Smooth muscle cell (in vitro differentiated cells): ENCODE results near the gene PIEZO2. TPM values are rescaled to one million over a fixed set of nuclear protein-coding genes. Genes with fewer than 3 reads are reported as not detected.

Source experiments
- DNase-seq: peaks from one replicate; lab custom pipeline; 2025; ENCODE audit not compliant: unreplicated experiment; lab: John Stamatoyannopoulos, UW
- H2AFZ ChIP-seq: fragments of 200-600 bp; sonication (generic); 2 replicates; pipeline ENCODE4 v1.6.0; 2016; ENCODE audit warnings: antibody characterized with exemption, low read depth, mild to moderate bottlenecking
- H3F3A ChIP-seq: fragments of 200-600 bp; sonication (generic); 2 replicates; pipeline ENCODE4 v1.6.0; 2017; ENCODE audit warnings: antibody characterized with exemption, low read depth
- H3K27ac ChIP-seq: fragments of 200-600 bp; sonication (generic); 2 replicates; pipeline ENCODE4 v1.5.1; 2016; ENCODE audit warnings: low read depth, mild to moderate bottlenecking
- H3K27me3 ChIP-seq: fragments of 200-600 bp; sonication (generic); 2 replicates; pipeline ENCODE4 v1.6.1; 2016; ENCODE audit warnings: low read depth, mild to moderate bottlenecking
- H3K36me3 ChIP-seq: fragments of 200-600 bp; sonication (generic); 2 replicates; pipeline ENCODE4 v1.5.1; 2016; ENCODE audit warnings: low read depth
- H3K4me1 ChIP-seq: fragments of 200-600 bp; sonication (generic); 2 replicates; pipeline ENCODE4 v1.5.1; 2016; ENCODE audit warnings: low read depth
- H3K4me2 ChIP-seq: fragments of 200-600 bp; sonication (generic); 2 replicates; pipeline ENCODE4 v1.6.0; 2016; ENCODE audit warnings: mild to moderate bottlenecking
- H3K4me3 ChIP-seq: fragments of 200-600 bp; sonication (generic); 2 replicates; pipeline ENCODE4 v1.5.1; 2016; ENCODE audit warnings: mild to moderate bottlenecking
- H3K79me2 ChIP-seq: fragments of 200-600 bp; sonication (generic); 2 replicates; pipeline ENCODE4 v1.6.0; 2016; ENCODE audit warnings: low read depth, mild to moderate bottlenecking
- H3K9ac ChIP-seq: fragments of 200-600 bp; sonication (generic); 2 replicates; pipeline ENCODE4 v1.6.0; 2016; ENCODE audit warnings: low read depth
- H3K9me3 ChIP-seq: fragments of 200-600 bp; sonication (generic); replicated peaks from 2 replicates; pipeline ENCODE4 v1.5.1; 2016; ENCODE audit warnings: low read depth
- H4K20me1 ChIP-seq: fragments of 200-600 bp; sonication (generic); 2 replicates; pipeline ENCODE4 v1.6.0; 2016; ENCODE audit warnings: low read depth
- WGBS: methylation state at CpG from one replicate; pipeline ENCODE4 v1.1.7; 2016; ENCODE audit warnings: low lambda C conversion rate; 5-methylcytosine and 5-hydroxymethylcytosine counted together
- polyA plus RNA-seq: library from polyadenylated mRNA; unstranded; fragments of >200 nt; fragmentation: Nextera tagmentation; extraction: Ambion mirVana; gene quantifications from 2 replicates; pipeline ENCODE4 v1.2.1, GENCODE V29; 2016
- total RNA-seq: library from RNA; depleted of rRNA; stranded (reverse); fragments of >200 nt; gene quantifications from 2 replicates; pipeline ENCODE4 v1.2.3, GENCODE V29; 2014
- TF ChIP-seq, protein P1 (sequence below): fragments of 200-600 bp; sonication (generic); IDR thresholded peaks from 2 replicates; pipeline ENCODE4 v1.5.1; 2017; ENCODE audit warnings: borderline replicate concordance, mild to moderate bottlenecking, antibody characterized with exemption; ENCODE audit not compliant: insufficient read depth, poor library complexity, severe bottlenecking

The PIEZO2 gene
- total and polyA plus RNA-seq, 2 experiments from 2014 or later: 1.3 to 4.7 TPM

- H3K79me2 ChIP-seq: no peaks in the 10 kb centered on the region
- WGBS: 87% methylated on average over 4 of the region's 4 CpGs
- H3K36me3 ChIP-seq: no peaks in the 10 kb centered on the region
- peaks cover 11% of the 10 kb centered on the region for H3K4me1 ChIP-seq
- H2AFZ ChIP-seq: no peak overlapping the region
- no peaks in the 10 kb centered on the region for H3K9me3 ChIP-seq
- no peak overlapping the region for H3K27ac ChIP-seq
- no peak overlapping the region for H3K4me3 ChIP-seq
- TF ChIP-seq, protein P1, sequence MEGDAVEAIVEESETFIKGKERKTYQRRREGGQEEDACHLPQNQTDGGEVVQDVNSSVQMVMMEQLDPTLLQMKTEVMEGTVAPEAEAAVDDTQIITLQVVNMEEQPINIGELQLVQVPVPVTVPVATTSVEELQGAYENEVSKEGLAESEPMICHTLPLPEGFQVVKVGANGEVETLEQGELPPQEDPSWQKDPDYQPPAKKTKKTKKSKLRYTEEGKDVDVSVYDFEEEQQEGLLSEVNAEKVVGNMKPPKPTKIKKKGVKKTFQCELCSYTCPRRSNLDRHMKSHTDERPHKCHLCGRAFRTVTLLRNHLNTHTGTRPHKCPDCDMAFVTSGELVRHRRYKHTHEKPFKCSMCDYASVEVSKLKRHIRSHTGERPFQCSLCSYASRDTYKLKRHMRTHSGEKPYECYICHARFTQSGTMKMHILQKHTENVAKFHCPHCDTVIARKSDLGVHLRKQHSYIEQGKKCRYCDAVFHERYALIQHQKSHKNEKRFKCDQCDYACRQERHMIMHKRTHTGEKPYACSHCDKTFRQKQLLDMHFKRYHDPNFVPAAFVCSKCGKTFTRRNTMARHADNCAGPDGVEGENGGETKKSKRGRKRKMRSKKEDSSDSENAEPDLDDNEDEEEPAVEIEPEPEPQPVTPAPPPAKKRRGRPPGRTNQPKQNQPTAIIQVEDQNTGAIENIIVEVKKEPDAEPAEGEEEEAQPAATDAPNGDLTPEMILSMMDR: no peak
- no peak overlapping the region for H3K9ac ChIP-seq
- no peak for DNase-seq
- H3K27me3 ChIP-seq: no peaks in the 10 kb centered on the region
- H3K4me2 ChIP-seq: no peak overlapping the region
- H4K20me1 ChIP-seq: no peaks in the 10 kb centered on the region
- H3F3A ChIP-seq: no peaks in the 10 kb centered on the region
Observed at GRCh38 chr18:11002796-11003195, 146.6 kb downstream of the PIEZO2 start.

DNA sequence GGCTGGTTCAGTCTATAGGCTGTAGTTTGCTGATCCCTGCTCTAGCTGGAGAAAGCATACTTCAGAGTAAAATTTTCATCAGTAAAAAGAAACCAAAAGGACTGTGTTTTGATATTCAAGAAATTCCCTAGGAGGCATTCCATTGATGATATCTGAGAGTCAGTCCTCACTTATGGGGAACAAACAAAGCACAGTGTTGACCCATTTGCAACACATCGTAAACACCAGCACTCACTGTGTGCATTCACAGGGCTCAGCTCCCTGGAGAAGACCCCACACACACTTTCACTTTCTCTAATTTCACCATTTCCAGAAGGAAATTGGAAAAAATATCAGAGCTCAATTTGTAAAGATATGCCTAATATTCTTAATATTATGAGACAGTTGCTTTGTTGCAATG lies 147.1 kb downstream of the PIEZO2 start:
- DNase-seq: no peak
- 96% methylated on average over 1 of the region's 1 CpG for WGBS

DNA sequence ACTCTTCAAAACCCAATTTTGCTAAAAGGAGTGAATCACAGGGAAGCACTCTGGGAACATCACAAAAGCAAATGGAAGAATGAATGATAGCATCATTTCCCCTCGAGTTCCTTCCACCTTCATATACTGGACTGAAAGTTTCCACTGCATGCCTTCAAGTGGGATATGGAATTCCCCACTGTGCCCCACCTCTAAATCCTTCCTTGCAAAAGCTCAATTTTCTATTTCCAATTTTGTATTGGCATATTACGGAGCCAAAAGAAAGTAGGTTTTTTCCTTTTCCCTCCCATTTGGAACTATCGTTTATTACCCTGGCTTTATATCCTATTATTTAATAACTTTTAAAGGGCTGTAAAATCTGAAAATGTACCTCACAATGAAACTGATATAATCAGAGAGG lies 149.3 kb downstream of the PIEZO2 start:
- Histone ChIP-seq H3K4me1 (peaks cover 3% of the 10 kb centered on the region), H3K9me3 (no peaks in the 10 kb centered on the region), H3K27ac (no peak overlapping the region), H4K20me1 (no peaks in the 10 kb centered on the region), H3K27me3 (no peaks in the 10 kb centered on the region), H3K9ac (no peak overlapping the region), H3K4me2 (no peak overlapping the region), H3K4me3 (no peak overlapping the region), H3F3A (no peaks in the 10 kb centered on the region), H3K36me3 (no peaks in the 10 kb centered on the region), H3K79me2 (no peaks in the 10 kb centered on the region), H2AFZ (no peak overlapping the region)
- TF ChIP-seq, protein P1: no peak
- no peak for DNase-seq
- WGBS: 92% methylated on average over 3 of the region's 3 CpGs

More for the DNA sequence above, 147.1 kb downstream of the PIEZO2 start:
- Histone ChIP-seq H3K4me3 (no peak overlapping the region), H4K20me1 (no peaks in the 10 kb centered on the region), H3K4me2 (no peak overlapping the region), H2AFZ (no peak overlapping the region), H3K4me1 (peaks cover 11% of the 10 kb centered on the region), H3F3A (no peaks in the 10 kb centered on the region), H3K27ac (no peak overlapping the region), H3K36me3 (no peaks in the 10 kb centered on the region), H3K9ac (no peak overlapping the region), H3K79me2 (no peaks in the 10 kb centered on the region), H3K27me3 (no peaks in the 10 kb centered on the region), H3K9me3 (no peaks in the 10 kb centered on the region)
- TF ChIP-seq, protein P1: no peak

DNA sequence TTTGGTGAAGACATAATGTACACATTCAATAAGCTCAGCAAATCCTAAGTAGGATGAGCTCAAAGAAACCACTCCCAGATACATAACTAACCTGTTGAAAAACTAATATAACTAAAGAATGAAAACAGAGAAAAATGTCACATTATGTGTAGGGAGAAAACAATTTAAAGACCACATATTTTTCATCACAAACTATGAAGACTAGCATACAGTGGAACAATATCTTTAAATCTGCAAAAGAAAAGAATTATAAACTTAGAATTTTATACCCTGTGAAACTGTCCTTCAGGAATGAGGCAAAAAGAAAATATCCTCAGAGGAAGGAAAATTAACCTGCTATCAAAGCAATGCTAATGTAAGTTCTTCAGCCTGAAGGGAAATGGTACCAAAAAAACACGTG lies 151.5 kb downstream of the PIEZO2 start:
- Histone ChIP-seq H3K9me3 (no peaks in the 10 kb centered on the region), H3K27me3 (no peaks in the 10 kb centered on the region), H3K27ac (no peak overlapping the region), H3K9ac (no peak overlapping the region), H3K4me2 (no peak overlapping the region), H3K36me3 (no peaks in the 10 kb centered on the region), H3K4me3 (no peak overlapping the region), H4K20me1 (no peaks in the 10 kb centered on the region), H3K79me2 (no peaks in the 10 kb centered on the region), H3F3A (no peaks in the 10 kb centered on the region), H3K4me1 (no peaks in the 10 kb centered on the region), H2AFZ (no peak overlapping the region)
- no peak for DNase-seq
- WGBS: 85% methylated on average over 1 of the region's 1 CpG
- TF ChIP-seq, protein P1: no peak
